H1 (cell line): Measurements from ENCODE around the gene TUG1. TPM values are rescaled to one million over a fixed set of nuclear protein-coding genes. Genes with fewer than 3 reads are reported as not detected.

Experiments
- CTCF ChIA-PET: fragments of 300-600 bp; sonication (Branson Sonifier 250); formaldehyde crosslinking; loops from one replicate; lab custom pipeline; 2021; ENCODE audit not compliant: partially characterized antibody; lab: Charles Lee
- POLR2A ChIA-PET: fragments of 300-600 bp; sonication (Branson Sonifier 250); formaldehyde crosslinking; loops from one replicate; lab custom pipeline; 2021; ENCODE audit warnings: inconsistent platforms; ENCODE audit not compliant: partially characterized antibody; lab: Charles Lee
- DNase-seq, 2 experiments: peaks; one replicate each; pipeline versions ENCODE4 v3.0.0 to v3.0.0-alpha.2; 2010 to 2022; ENCODE audit warnings: low spot score in 2 of 2, low read depth in 1 of 2, mixed read lengths in 1 of 2
- FAIRE-seq: peaks from 2 replicates; lab custom pipeline; 2011; peaks lifted over from hg19 to GRCh38; lab: Jason Lieb, UNC
- H2AFZ ChIP-seq: 2 replicates; pipeline ENCODE4 v1.8.1; 2012; ENCODE audit warnings: low read length, inconsistent platforms
- H2AK5ac ChIP-seq: 2 replicates; pipeline ENCODE4 v1.6.1; 2013; ENCODE audit warnings: low read depth, low read length
- H2BK120ac ChIP-seq: replicated peaks from 2 replicates; pipeline ENCODE3; 2013; ENCODE audit warnings: low read depth, low read length, inconsistent platforms
- H2BK12ac ChIP-seq: 2 replicates; pipeline ENCODE4 v1.6.1; 2013; ENCODE audit warnings: low read depth, low read length
- H2BK15ac ChIP-seq: 2 replicates; pipeline ENCODE4 v1.6.1; 2013; ENCODE audit warnings: low read length
- H2BK20ac ChIP-seq: 2 replicates; pipeline ENCODE4 v1.6.1; 2013; ENCODE audit warnings: low read length
- H2BK5ac ChIP-seq: 2 replicates; pipeline ENCODE4 v1.6.1; 2013; ENCODE audit warnings: low read depth, low read length
- H3K14ac ChIP-seq: 2 replicates; pipeline ENCODE4 v1.6.1; 2013; ENCODE audit warnings: inconsistent platforms; ENCODE audit not compliant: insufficient read length
- H3K18ac ChIP-seq: 2 replicates; pipeline ENCODE4 v1.6.1; 2013; ENCODE audit warnings: low read length; ENCODE audit errors: extremely low read depth
- H3K23ac ChIP-seq: 2 replicates; pipeline ENCODE4 v1.6.1; 2013; ENCODE audit warnings: inconsistent platforms; ENCODE audit not compliant: insufficient read length
- H3K23me2 ChIP-seq: 2 replicates; pipeline ENCODE4 v1.6.1; 2013; ENCODE audit warnings: low read depth, low read length
- H3K27ac ChIP-seq: 2 replicates; pipeline ENCODE4 v1.6.1; 2011; ENCODE audit warnings: low read depth, low read length, inconsistent platforms
- H3K27me3 ChIP-seq, 4 experiments: replicated peaks in 1 of 4; 1 replicate in 1 of 4; 2 replicates in 3 of 4; pipeline versions ENCODE4 v1.6.1 to v1.8.1; 2011 to 2013; ENCODE audit warnings: low read length in 3 of 4, mild to moderate bottlenecking in 3 of 4, inconsistent platforms in 2 of 4, mixed read lengths in 2 of 4, moderate library complexity in 1 of 4; ENCODE audit not compliant: control insufficient read depth in 3 of 4, insufficient read depth in 3 of 4; ENCODE audit errors: extremely low read depth in 1 of 4
- H3K36me3 ChIP-seq, 4 experiments: 2 replicates each; pipeline versions ENCODE4 v1.6.1 to v1.8.1; 2011 to 2013; ENCODE audit warnings: mild to moderate bottlenecking in 4 of 4, low read length in 3 of 4, moderate library complexity in 2 of 4, control low read depth in 1 of 4, inconsistent platforms in 1 of 4; ENCODE audit not compliant: insufficient read depth in 4 of 4, control insufficient read depth in 2 of 4
- H3K4ac ChIP-seq: replicated peaks from 2 replicates; pipeline ENCODE3; 2013; ENCODE audit warnings: low read length, low read depth, mixed read lengths, inconsistent platforms; ENCODE audit not compliant: insufficient read length
- H3K4me1 ChIP-seq, 4 experiments: replicated peaks in 1 of 4; 1 replicate in 1 of 4; 2 replicates in 3 of 4; pipeline versions ENCODE4 v1.6.1 to v1.8.1; 2011 to 2013; ENCODE audit warnings: low read length in 3 of 4, inconsistent platforms in 2 of 4, mixed read lengths in 1 of 4; ENCODE audit not compliant: insufficient read depth in 4 of 4, control insufficient read depth in 3 of 4
- H3K4me2 ChIP-seq, 2 experiments: 2 replicates each; pipeline versions ENCODE4 v1.6.1 to v1.8.1; 2011 to 2013; ENCODE audit warnings: low read depth in 2 of 2, low read length in 2 of 2, control low read depth in 1 of 2, inconsistent platforms in 1 of 2, mild to moderate bottlenecking in 1 of 2; ENCODE audit not compliant: insufficient read depth in 1 of 2
- H3K4me3 ChIP-seq, 4 experiments: fragments of 200-600, 300-600 bp in 1 of 4; sonication (generic), shearing (Covaris generic), sonication (Bioruptor Twin) in 1 of 4; 2 replicates each; pipeline versions ENCODE4 v1.5.1 to v1.8.1; 2011 to 2016; ENCODE audit warnings: low read length in 4 of 4, low read depth in 3 of 4, control low read depth in 2 of 4, inconsistent platforms in 2 of 4, mild to moderate bottlenecking in 2 of 4, mixed read lengths in 1 of 4, moderate library complexity in 1 of 4; ENCODE audit not compliant: insufficient read depth in 2 of 4; ENCODE audit errors: extremely low read depth in 1 of 4
- H3K56ac ChIP-seq: replicated peaks from 2 replicates; pipeline ENCODE3; 2013; ENCODE audit warnings: low read depth, mild to moderate bottlenecking, mixed read lengths, low read length, inconsistent platforms; ENCODE audit not compliant: insufficient read length
- H3K79me1 ChIP-seq: 2 replicates; pipeline ENCODE4 v1.6.1; 2013; ENCODE audit warnings: low read depth, low read length, control low read depth
- H3K79me2 ChIP-seq, 2 experiments: 2 replicates each; pipeline versions ENCODE4 v1.6.1 to v1.8.1; 2012 to 2013; ENCODE audit warnings: low read length in 2 of 2, mild to moderate bottlenecking in 2 of 2, inconsistent platforms in 1 of 2; ENCODE audit not compliant: insufficient read depth in 2 of 2, control insufficient read depth in 1 of 2
- H3K9ac ChIP-seq, 4 experiments: replicated peaks in 1 of 4; 1 replicate in 1 of 4; 2 replicates in 3 of 4; pipeline versions ENCODE4 v1.6.1 to v1.8.1; 2011 to 2013; ENCODE audit warnings: low read depth in 3 of 4, low read length in 3 of 4, control low read depth in 2 of 4, mild to moderate bottlenecking in 2 of 4, moderate library complexity in 2 of 4, inconsistent platforms in 1 of 4; ENCODE audit errors: extremely low read depth in 1 of 4
- H3K9me3 ChIP-seq, 2 experiments: 2 replicates each; pipeline versions ENCODE4 v1.6.1 to v1.8.1; 2012 to 2013; ENCODE audit warnings: mild to moderate bottlenecking in 2 of 2, moderate library complexity in 2 of 2, control low read depth in 1 of 2, inconsistent platforms in 1 of 2, low read depth in 1 of 2, low read length in 1 of 2, mixed read lengths in 1 of 2; ENCODE audit not compliant: insufficient read depth in 2 of 2
- H4K20me1 ChIP-seq, 2 experiments: replicated peaks in 1 of 2; 2 replicates each; pipeline versions ENCODE3 to v1.8.1; 2011 to 2013; ENCODE audit warnings: inconsistent platforms in 2 of 2, low read length in 2 of 2, mild to moderate bottlenecking in 1 of 2; ENCODE audit not compliant: insufficient read depth in 2 of 2, control insufficient read depth in 1 of 2
- H4K5ac ChIP-seq: 2 replicates; pipeline ENCODE4 v1.6.1; 2013; ENCODE audit warnings: low read length, low read depth, mixed read lengths, inconsistent platforms; ENCODE audit not compliant: insufficient read length
- H4K8ac ChIP-seq: 2 replicates; pipeline ENCODE4 v1.8.0; 2013; ENCODE audit warnings: mild to moderate bottlenecking, moderate library complexity, low read length, inconsistent platforms; ENCODE audit not compliant: insufficient read depth; ENCODE audit errors: extremely low read depth
- H4K91ac ChIP-seq: replicated peaks from 2 replicates; pipeline ENCODE3; 2013; ENCODE audit warnings: low read length, mixed read lengths, inconsistent platforms; ENCODE audit not compliant: insufficient read length
- CHD2 ChIP-seq: IDR thresholded peaks from 2 replicates; pipeline ENCODE4 v1.6.1; 2012; ENCODE audit warnings: low read length, improper control_type of control experiment
- RXRA ChIP-seq: IDR thresholded peaks from 2 replicates; pipeline ENCODE4 v1.6.1; 2011; ENCODE audit warnings: low read depth, mild to moderate bottlenecking, low read length, moderate library complexity; ENCODE audit not compliant: insufficient read depth
- SIN3A ChIP-seq, 2 experiments: IDR thresholded peaks in 1 of 2; conservative IDR thresholded peaks in 1 of 2; 2 replicates each; pipeline ENCODE4 v1.6.1; 2011 to 2012; ENCODE audit warnings: low read length in 2 of 2, improper control_type of control experiment in 1 of 2, low read depth in 1 of 2, mild to moderate bottlenecking in 1 of 2
- WGBS, 2 experiments: shearing (Covaris generic) in 1 of 2; methylation state at CpG; one replicate each; pipeline versions ENCODE4 v1.1.6 to v1.1.7; 2013 to 2015; ENCODE audit warnings: low lambda C conversion rate in 2 of 2, mixed read lengths in 2 of 2, inconsistent platforms in 1 of 2, low coverage in 1 of 2, missing lambda C conversion rate in 1 of 2; ENCODE audit not compliant: insufficient replicate concordance in 2 of 2, insufficient coverage in 1 of 2, insufficient read length in 1 of 2; ENCODE audit errors: extremely low coverage in 1 of 2, missing lambda C conversion rate in 1 of 2; 5-methylcytosine and 5-hydroxymethylcytosine counted together
- polyA plus RNA-seq, 7 experiments: library from polyadenylated mRNA; depleted of rRNA in 3 of 7; stranded (reverse) in 5 of 7; unstranded in 2 of 7; fragments of >200 nt in 5 of 7; fragments of 200-250 nt in 2 of 7; gene quantifications; 1 replicate in 5 of 7; 2 replicates in 1 of 7; 4 replicates in 1 of 7; pipeline versions ENCODE4 v1.2.1 to v1.2.3, GENCODE V29; 2011 to 2013; ENCODE audit warnings: missing spikeins in 2 of 7, mixed read lengths in 2 of 7
- total RNA-seq: library from RNA; stranded (reverse); fragmentation: NEBNext Ultra II Directional; extraction: Animal tissue kit (Norgen Biotek cat#: 25700); gene quantifications from 2 replicates; pipeline ENCODE4 v1.2.1, GENCODE V29; 2021

Gene TUG1
- total and polyA plus RNA-seq, 2 of the 8 experiments (the other 6 are each of a cell fraction or from before 2014, with no cell fraction given) = 119 to 129 TPM

- H2BK5ac ChIP-seq = no peak overlapping the region
- FAIRE-seq = no peak
- H3K18ac ChIP-seq = no peak overlapping the region
- no peak overlapping the region for H3K4me3 ChIP-seq
- H2BK12ac ChIP-seq = no peak overlapping the region
- H3K79me2 ChIP-seq = no peaks in the 10 kb centered on the region
- no peak for DNase-seq
- H4K91ac ChIP-seq = no peak overlapping the region
- 90% methylated on average over 16 of the region's 16 CpGs; no CpG with 5 or more reads in 1 of the 2 experiments for WGBS, 2 experiments
- H3K4ac ChIP-seq = no peak overlapping the region
- no peak overlapping the region for H3K4me2 ChIP-seq
- H3K9me3 ChIP-seq = no peaks in the 10 kb centered on the region
- H3K9ac ChIP-seq = no peak overlapping the region
- H4K20me1 ChIP-seq = peaks cover 4 to 23% of the 10 kb centered on the region in 2 experiments
- no peak overlapping the region for H2BK120ac ChIP-seq
- no peak overlapping the region for H4K5ac ChIP-seq
- no peak for TF ChIP-seq CHD2
- TF ChIP-seq RXRA = no peak
- no peak for TF ChIP-seq SIN3A (conservative IDR thresholded peaks at IDR 0.05 in 1 of 2, IDR thresholded peaks at IDR 0.05 in 1 of 2; ENCODE audit: low read depth in 1 of 2, low read length in 2 of 2)
- no peak overlapping the region for H3K27ac ChIP-seq
- H4K8ac ChIP-seq = no peak overlapping the region
- CTCF ChIA-PET = interaction anchor here (1.9 to 3.7 kb wide), 2 partner anchors 11 to 42 kb away, joined by 4 to 21 read pairs; no protein-coding TSS in a partner anchor
- H2BK20ac ChIP-seq = no peak overlapping the region
- H3K14ac ChIP-seq = no peak overlapping the region
- H3K36me3 ChIP-seq = peaks cover 70 to 98% (median 92%) of the 10 kb centered on the region in 4 experiments
- POLR2A ChIA-PET = interaction anchor here (0.6 to 1.7 kb wide), 8 partner anchors 10 to 152 kb away, joined by 3 to 6 read pairs (median 3); no protein-coding TSS in a partner anchor
- no peak overlapping the region for H2AFZ ChIP-seq
- H3K4me1 ChIP-seq = no peaks in the 10 kb centered on the region
- H3K79me1 ChIP-seq = peaks cover 4% of the 10 kb centered on the region; the same call in 1 of the 2 replicates
- H3K23ac ChIP-seq = no peak overlapping the region
- H3K56ac ChIP-seq = no peak overlapping the region
- H3K23me2 ChIP-seq = no peaks in the 10 kb centered on the region
- no peak overlapping the region for H2AK5ac ChIP-seq
- H3K27me3 ChIP-seq = no peaks in the 10 kb centered on the region
- no peak overlapping the region for H2BK15ac ChIP-seq
Observed at GRCh38 chr22:30932661-30933060, 36.4 kb upstream of the TUG1 start.
